Measurements from ENCODE around the gene CNTNAP2.
"Not testable (repeated sequence)": the region's sequence is repeated elsewhere in the genome, so short reads cannot be mapped to it uniquely, and the experiment has no call there.

CNTNAP2 gene

DNA sequence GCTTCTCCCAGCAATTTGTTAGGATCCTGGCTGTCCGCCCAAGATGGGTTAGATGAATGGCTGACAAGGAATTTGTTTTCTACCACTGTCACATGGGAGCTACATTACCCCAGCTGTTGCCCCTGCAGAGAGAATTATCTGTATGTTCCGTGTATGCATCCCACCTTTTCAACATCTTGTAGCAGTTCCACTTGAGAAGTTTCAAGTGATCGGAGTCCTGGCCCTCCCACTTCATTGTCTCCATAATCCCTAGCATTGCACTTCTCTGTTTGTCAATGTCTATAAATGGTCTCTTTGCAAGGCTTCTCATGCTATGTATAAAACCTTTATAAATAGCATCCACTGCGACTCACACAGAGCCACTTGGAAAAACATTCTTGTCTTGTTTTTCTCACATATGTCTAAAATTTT, 972.5 kb downstream of the CNTNAP2 start:
- no peak for DNase-seq (ENCODE audit: low read depth, low spot score)

DNA sequence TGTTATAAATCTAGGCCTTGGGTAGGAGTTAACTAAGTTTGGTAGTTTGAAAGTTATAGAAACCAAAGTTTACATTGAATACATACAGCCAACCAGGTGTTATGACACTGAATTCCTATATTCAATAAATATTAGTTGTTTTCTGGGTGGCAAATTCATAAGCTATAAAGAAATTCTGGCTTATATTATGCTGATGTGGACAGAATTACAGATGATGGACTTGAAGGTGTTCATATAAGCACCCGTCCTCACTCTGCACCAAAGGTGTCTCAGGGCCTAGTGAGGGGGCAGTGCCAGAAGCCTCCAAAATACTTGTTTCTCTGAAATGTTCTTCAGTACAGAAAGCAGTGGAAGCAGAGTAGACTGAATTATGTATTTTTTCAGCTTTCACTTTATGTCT, 973.0 kb downstream of the CNTNAP2 start:
- no peak for DNase-seq (ENCODE audit: low read depth, low spot score)

DNA sequence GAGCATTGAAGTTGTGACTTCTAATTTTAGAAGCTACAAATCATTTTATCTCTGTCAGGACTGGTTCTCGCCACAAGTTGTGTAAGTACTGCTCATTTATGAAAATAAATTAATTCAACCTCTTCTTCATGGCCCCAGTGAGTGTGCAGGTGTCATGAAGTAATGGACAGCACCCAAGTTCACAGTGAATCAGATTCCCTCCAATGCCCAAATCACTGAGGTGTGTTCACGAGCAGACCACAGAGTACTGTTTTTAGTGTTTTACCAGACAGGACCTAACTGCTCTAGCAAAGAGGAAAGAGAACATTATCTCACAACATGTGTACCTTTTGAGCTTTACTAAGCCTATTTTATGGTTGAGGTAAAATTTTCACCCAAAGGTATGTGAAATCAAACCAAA, 980.0 kb downstream of the CNTNAP2 start:
- no peak for DNase-seq (ENCODE audit: low read depth, low spot score)

DNA sequence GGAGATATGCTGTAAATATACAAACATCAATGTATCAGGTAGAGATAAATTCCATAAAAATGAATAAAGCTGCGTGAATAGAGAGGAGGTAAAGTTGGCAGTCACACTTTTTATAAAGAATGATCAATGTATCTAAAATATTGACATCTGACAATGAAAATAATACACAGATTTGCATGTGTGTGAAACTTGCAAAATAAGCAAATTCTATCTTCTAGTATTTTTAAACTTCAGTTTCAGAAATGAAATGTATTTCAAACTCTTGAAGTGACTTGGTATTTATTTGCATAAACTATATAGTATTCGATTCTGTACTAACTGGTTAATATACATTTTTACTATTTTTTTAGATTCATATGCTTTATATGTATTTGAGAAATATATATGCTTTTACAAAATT, 986.6 kb downstream of the CNTNAP2 start:
- no peak for DNase-seq (ENCODE audit: low read depth, low spot score)

GRCh38 chr7:147106746-147107145, 990.1 kb downstream of the CNTNAP2 start:
- DNase-seq (ENCODE audit: low read depth, low spot score), result no peak

DNA sequence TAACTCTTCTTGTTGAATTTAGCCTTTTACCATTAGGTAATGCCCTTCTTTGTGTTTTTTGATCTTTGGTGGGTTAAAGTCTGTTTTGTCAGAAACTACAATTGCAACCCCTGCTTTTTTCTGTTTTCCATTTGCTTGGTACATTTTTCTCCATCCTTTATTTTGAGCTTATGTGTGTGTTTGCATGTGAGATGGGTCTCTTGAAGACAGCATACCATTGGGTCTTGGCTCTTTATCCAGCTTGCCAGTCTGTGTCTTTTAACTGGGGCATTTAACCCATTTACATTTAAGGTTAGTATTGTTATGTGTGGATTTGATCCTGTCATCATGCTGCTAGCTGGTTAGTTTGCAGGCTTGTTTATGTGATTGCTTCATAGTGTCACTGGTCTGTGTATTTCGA, 997.9 kb downstream of the CNTNAP2 start:
- DNase-seq (ENCODE audit: low read depth, low spot score), result not testable (repeated sequence)

- DNase-seq (ENCODE audit: low read depth, low spot score), result no peak
Observed at GRCh38 chr7:147136352-147136751, 1019.8 kb downstream of the CNTNAP2 start.

DNA sequence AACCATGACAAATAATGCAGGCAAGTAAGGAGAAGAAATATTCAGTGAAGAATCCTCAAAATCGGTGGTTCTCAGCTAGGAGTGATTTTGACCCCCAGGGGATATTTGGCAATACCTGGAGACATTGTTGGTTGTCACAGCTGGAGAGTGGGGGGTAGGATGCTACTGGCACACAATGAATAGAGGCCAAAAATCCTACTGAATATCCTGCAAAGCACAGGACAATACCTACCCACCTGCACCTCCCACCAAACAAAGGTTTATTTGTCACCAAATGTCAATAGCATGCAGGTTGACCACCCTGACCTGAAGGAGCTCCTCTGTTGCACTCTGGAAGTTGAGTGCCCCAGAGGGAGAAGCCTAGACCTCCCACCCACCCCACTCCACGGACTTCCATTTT, 1028.6 kb downstream of the CNTNAP2 start:
- no peak for DNase-seq (ENCODE audit: low read depth, low spot score)

DNA sequence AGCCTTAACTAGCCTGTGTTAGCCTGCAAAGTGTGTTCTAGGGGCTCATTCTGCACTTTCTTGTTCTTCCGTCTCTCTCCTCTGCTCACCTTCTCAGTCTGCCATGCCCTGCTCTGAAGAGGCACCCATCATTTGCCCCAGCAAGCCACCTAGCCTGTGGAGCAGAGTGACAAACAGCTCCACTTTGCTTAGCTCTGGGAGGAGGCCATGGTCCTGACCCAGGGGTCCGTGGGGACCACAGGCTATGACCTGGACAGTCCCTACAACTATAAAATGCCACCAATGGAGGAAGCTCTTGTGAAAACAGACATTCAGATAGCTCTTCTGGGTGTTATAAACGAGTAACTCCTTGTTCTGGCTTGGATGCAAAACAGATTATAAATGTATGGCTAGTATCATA, 1029.6 kb downstream of the CNTNAP2 start:
- DNase-seq (ENCODE audit: low read depth, low spot score), result no peak

DNA sequence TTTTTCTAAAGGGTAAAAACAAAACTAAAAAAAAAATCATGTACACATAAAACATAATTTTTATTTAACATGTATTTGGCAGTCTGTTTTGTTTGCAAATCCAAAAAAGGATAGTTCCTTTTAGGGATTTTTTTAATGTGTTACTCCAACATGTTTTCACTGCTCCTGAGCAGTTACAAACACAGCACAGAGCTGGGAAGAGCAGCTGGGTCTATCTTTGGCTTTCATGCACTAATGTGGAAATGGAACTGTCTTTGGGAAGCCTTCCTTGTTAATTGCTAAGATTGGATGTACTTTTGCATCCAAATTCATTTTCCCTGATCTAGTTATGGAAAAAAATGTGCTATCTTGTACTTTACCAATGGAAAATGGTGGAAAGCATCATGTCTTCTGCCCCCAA, 1035.1 kb downstream of the CNTNAP2 start:
- no peak for DNase-seq (ENCODE audit: low read depth, low spot score)

DNA sequence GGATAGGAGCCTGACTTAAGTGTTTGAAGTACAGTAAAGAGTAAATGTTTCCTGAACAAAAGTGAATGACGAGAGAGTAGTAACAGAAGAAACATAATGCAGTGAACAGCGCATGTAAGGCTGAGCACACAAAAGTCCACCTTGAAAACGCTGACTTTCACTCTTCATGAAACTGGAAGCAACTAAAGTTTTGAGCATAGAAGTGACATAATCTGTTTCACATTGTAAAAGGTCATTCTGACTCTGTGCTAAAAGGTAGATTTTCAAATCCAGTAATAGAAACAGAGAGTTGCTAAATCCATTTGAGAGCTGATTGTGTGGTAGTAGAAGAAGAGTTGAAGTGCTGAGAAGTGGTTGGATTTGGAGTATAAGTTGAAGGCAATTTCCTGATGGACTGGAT, 1037.0 kb downstream of the CNTNAP2 start:
- no peak for DNase-seq (ENCODE audit: low read depth, low spot score)

GRCh38 chr7:147161405-147161804, 1044.8 kb downstream of the CNTNAP2 start:
- no peak for DNase-seq (ENCODE audit: low read depth, low spot score)

DNA sequence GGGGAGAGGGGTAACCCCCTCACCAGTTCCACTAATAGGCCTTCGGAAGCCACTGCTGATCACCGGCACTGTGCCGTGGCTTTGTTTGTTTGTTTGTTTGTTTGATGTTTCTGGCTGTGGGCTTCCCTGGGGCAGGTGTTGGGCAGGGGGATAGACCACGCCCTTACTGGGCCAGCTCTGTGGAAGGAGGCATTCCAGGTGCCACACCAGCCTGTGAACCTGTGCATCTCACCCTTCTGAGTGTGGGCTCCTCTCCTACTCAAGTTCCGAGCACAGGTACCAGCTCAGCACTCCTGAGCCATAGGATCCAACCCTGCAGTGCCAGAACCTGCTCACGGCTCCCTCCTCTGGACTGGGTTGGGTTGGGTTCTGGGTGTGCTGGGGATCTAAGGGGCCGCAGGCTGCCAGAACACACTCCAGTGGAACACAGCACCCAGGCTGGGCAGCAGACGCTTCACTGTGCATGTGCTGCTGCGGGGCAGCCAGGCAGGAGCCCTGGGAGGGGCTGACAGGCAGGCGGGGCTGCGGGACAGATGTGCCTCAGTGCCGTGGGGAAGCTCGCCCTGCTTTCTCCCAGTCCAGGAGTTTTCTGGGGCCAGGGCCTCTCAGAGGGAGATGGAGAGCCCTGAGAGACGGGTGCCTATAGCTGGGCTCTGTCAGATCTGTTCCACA, 1053.9 kb downstream of the CNTNAP2 start:
- DNase-seq (ENCODE audit: low read depth, low spot score), result no peak

DNA sequence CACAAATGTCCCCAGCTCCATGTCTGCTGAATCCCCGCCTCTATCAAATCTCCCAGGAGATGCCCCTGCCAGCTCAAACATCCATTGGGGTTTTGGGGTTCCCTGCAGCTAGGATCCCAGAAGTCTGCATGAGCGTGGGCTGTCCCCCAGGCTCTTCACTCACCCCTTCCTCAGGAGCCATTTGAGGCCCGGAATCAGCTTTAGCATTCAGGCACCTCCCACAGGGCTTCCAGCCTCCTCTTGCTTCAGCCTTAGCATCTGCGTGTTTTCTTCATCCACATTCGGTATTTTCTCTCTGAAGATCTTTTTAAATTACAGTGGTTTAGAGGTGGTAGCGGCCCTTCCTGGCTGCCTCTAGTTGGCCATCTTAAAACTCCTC, 1054.4 kb downstream of the CNTNAP2 start:
- no peak for DNase-seq (ENCODE audit: low read depth, low spot score)

- DNase-seq (ENCODE audit: low read depth, low spot score), result no peak
Observed at GRCh38 chr7:147173883-147174282, 1057.3 kb downstream of the CNTNAP2 start.

- no peak for DNase-seq (ENCODE audit: low read depth, low spot score)
Observed at GRCh38 chr7:147182874-147183273, 1066.3 kb downstream of the CNTNAP2 start.

DNA sequence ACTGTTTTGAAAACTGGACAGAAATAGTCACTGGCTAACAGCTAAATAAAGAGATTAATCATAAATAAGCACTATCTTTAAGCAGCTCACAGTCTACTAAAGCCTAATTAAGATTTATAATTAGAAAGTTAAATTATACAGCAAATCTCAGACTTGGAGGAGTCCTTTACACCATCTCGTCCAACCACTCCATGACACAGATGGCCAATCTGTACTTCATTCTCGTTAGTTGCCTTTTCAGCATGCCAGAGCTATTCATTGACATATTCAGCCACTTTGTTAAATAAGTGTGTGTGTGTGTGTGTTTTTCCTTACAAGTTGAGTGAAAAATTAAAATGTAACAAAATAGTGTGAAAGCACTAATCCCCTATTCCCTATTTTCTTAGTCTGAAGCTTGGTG, 1066.7 kb downstream of the CNTNAP2 start:
- DNase-seq (ENCODE audit: low read depth, low spot score), result no peak

GRCh38 chr7:147188467-147188866, 1071.9 kb downstream of the CNTNAP2 start:
- no peak for DNase-seq (ENCODE audit: low read depth, low spot score)

- DNase-seq (ENCODE audit: low read depth, low spot score), result no peak
Observed at GRCh38 chr7:147193476-147193875, 1076.9 kb downstream of the CNTNAP2 start.

DNA sequence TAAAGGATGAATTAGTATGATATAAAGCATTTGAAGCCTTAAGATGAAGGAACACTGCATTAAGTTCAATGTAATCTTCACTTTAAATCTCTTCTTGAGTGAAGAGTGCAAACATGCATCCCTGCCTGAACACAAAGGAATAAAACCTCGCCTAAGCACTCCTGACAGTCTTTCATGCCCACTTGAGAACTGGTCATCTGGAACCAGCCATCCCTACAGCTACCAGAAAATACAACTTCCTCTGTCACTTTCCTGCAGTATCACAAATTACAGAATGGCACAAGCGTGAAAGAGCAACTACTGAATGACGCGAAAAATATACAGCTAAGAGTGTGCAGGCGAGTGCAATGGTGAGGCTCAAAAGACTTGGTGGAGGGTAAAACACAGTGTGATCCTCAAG, 1079.9 kb downstream of the CNTNAP2 start:
- DNase-seq (ENCODE audit: low read depth, low spot score), result no peak

DNA sequence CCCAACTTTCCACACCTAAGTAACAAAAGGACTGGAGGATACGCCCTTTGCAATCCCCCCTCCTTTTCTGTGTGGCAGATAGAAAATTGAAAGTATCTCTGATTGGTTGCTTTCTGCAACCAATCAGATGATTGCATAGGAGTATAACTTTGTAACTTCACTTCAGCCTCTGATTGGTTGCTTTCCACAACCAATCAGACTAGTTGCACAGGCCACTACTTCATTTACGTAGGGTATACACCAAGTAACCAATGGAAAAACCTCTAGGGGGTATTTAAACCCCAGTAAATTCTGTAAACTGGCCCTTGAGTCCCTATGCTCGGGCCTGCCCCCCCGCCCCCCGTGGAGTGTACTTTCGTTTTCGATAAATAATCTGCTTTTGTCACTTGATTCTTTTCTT, 1080.4 kb downstream of the CNTNAP2 start:
- no peak for DNase-seq (ENCODE audit: low read depth, low spot score)

DNA sequence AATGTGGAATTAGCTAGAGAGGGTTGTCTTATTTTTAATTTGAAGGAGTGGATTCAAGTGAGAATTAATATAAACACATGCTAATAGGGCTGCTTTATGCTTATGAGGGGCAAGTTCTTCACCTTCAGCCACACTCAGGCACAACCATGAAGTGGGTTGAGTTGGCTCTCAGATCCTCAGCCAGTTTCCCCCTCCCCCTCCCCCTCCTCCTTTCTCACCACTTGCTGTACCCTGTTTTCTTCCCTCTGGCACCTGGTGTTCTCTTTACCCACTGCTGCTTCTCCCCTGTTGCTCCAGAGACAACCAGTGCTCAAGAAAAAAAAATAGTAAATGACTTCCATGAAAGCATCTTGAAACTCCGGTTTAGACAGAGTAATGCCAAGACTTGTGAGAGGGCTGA, 1083.3 kb downstream of the CNTNAP2 start:
- no peak for DNase-seq (ENCODE audit: low read depth, low spot score)

GRCh38 chr7:147207988-147208387, 1091.4 kb downstream of the CNTNAP2 start:
- no peak for DNase-seq (ENCODE audit: low read depth, low spot score)

DNA sequence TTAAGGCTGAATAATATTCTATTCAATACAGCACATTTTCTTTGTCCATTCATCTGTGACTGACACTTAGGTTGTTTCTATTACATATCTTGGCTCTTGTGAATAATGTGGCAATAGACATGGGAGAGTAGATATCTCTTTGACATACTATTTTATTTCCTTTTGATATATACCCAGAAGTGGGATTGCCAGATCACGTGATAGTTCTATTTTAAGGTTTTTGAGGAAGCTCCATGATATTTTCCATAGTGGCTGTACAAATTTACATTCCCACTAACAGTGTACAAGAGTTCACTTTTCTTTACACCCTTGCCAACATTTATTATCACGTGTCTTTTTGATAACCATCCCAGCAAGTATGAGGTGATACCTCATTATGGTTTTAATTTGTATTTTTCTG, 1114.7 kb downstream of the CNTNAP2 start:
- no peak for DNase-seq (ENCODE audit: low read depth, low spot score)

Measured in brain pericyte (primary cell).